ENCODE results near the gene ADORA3. TPM values are rescaled to one million over a fixed set of nuclear protein-coding genes. Genes with fewer than 3 reads are reported as not detected.

Gene ADORA3
- total RNA-seq, 2 donors from 2014 or later = 1.6 to 3.6 TPM

DNA sequence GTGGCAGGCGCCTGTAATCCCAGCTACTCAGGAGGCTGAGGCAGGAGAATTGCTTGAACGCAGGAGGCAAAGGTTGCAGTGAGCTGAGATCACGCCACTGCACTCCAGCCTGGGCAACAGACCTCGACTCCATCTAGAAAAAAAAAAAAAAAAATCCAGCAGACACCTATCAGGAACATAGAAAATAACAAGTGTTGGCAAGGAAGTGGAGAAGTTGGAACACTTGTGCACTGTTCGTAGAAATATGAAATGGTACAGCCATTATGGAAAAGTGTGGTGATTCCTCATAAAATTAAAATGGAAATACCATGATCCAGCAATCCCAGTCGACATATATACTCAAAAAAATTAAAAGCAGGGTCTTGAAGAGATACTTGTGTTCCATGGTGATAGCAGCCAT, 41.7 kb downstream of the ADORA3 start:
- 94 to 98% methylated on average over 6 of the region's 6 CpGs for WGBS, 2 donors
- H3K4me1 ChIP-seq = peaks cover 20% of the 10 kb centered on the region
- DNase-seq (no peak), ATAC-seq (no peak)
- no peaks in the 10 kb centered on the region for H3K27me3 ChIP-seq
- H3K4me3 ChIP-seq = no peak overlapping the region
- no peaks in the 10 kb centered on the region for H3K9me3 ChIP-seq
- TF ChIP-seq, protein P1, sequence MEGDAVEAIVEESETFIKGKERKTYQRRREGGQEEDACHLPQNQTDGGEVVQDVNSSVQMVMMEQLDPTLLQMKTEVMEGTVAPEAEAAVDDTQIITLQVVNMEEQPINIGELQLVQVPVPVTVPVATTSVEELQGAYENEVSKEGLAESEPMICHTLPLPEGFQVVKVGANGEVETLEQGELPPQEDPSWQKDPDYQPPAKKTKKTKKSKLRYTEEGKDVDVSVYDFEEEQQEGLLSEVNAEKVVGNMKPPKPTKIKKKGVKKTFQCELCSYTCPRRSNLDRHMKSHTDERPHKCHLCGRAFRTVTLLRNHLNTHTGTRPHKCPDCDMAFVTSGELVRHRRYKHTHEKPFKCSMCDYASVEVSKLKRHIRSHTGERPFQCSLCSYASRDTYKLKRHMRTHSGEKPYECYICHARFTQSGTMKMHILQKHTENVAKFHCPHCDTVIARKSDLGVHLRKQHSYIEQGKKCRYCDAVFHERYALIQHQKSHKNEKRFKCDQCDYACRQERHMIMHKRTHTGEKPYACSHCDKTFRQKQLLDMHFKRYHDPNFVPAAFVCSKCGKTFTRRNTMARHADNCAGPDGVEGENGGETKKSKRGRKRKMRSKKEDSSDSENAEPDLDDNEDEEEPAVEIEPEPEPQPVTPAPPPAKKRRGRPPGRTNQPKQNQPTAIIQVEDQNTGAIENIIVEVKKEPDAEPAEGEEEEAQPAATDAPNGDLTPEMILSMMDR (IDR thresholded peaks at IDR 0.05) = no peak
- no peak for TF ChIP-seq POLR2A (IDR thresholded peaks at IDR 0.05)
- intact Hi-C loops (cut with DNase I) = no loop called here
- no peak overlapping the region for H3K27ac ChIP-seq
- peaks cover 0 to 31% of the 10 kb centered on the region in 2 donors for H3K36me3 ChIP-seq (replicated peaks in 1 of 2; ENCODE audit: insufficient read depth in 1 of 2, low read depth in 2 of 2)

DNA sequence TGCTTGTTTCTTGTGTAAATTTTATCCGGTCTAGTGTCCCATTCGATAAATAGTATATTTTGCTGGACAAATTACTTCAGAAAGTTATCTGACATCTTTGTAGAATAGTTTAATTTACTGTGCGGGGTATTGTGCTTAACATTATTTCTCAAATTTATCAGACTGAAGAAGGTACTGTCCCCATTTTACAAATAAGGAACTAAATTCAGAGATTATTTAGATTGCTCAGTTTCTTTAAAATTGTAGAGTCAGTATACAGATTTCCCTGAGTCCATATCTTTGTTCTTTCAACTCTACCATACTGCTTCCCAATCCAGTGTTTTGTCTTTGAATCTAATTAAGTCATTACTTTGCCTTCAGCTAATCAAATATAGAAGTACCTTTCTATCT, 47.8 kb downstream of the ADORA3 start:
- Histone ChIP-seq H3K36me3 (replicated peaks in 1 of 2; ENCODE audit: insufficient read depth in 1 of 2, low read depth in 2 of 2) (peaks cover 0 to 30% of the 10 kb centered on the region in 2 donors), H3K4me3 (no peak overlapping the region), H3K27ac (no peak overlapping the region), H3K4me1 (peaks cover 21% of the 10 kb centered on the region), H3K27me3 (no peaks in the 10 kb centered on the region), H3K9me3 (no peaks in the 10 kb centered on the region)
- ATAC-seq = no peak
- WGBS, 2 donors = 92 to 93% methylated on average over 3 of the region's 3 CpGs
- intact Hi-C loops (cut with DNase I) = no loop called here
- TF ChIP-seq, protein P1 (IDR thresholded peaks at IDR 0.05) = no peak
- no peak for TF ChIP-seq POLR2A (IDR thresholded peaks at IDR 0.05)
- DNase-seq = no peak

DNA sequence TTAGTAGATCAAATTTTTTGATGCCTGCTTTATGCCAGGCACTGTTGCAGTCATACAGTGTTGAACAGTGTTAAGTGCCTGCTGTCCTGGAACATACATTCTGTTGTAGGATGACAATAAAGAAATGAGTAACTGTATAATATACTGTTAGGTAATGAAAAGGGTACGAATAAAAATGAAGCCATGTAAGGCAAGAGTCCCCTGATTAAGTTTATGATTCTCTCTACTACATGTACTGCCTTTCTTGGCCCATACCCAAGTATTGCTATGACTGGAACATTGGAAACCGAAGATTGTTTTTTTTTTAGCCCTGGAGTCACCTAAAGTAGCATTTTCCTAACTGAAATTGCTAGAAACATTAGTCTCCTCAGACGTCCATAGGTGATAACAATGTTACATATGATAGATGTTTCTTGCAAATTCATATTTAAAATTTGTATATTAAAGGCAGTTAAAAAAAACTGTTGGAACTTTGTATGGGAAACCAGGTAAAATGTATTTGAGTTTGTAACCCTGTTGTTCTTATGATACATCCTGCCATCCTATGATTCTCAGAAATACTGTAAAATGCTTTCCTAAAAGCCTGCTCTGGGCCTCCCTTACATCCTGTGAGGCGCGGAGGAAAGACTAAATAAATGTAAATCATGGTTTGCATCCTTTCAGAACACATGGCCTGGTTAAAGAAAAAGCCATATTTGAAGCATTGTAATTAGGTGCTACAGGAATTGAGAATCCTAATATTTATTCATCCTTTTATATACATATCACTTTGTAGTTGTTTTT, 48.4 kb downstream of the ADORA3 start:
- H3K4me1 ChIP-seq = peaks cover 27% of the 10 kb centered on the region
- TF ChIP-seq, protein P1 (IDR thresholded peaks at IDR 0.05) = no peak
- TF ChIP-seq POLR2A (IDR thresholded peaks at IDR 0.05) = no peak
- intact Hi-C loops (cut with DNase I) = no loop called here
- no peaks in the 10 kb centered on the region for H3K27me3 ChIP-seq
- DNase-seq (no peak), ATAC-seq (no peak)
- H3K9me3 ChIP-seq = no peaks in the 10 kb centered on the region
- H3K27ac ChIP-seq = no peak overlapping the region
- peaks cover 0 to 30% of the 10 kb centered on the region in 2 donors for H3K36me3 ChIP-seq (replicated peaks in 1 of 2; ENCODE audit: insufficient read depth in 1 of 2, low read depth in 2 of 2)
- 69 to 74% methylated on average over 5 of the region's 5 CpGs for WGBS, 2 donors
- H3K4me3 ChIP-seq = no peak overlapping the region

DNA sequence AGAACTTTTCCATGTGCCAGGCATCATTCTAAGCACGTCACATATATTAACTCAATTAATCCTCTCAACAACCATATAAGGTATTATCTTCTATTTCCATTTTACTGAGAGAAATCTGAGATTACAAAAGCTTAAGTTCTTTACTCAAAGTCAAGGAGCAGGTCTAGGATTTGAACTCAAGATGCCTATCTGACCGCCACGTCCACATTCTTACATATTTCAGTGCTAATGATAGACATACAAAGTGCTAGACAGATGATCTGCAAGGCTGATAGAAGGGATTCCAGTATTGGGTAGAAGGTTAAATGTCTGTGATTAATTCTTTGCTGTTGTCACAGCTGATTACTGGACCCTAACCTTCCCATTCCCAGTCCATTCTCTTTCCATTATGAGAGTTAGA, 49.7 kb downstream of the ADORA3 start:
- H3K27me3 ChIP-seq = no peaks in the 10 kb centered on the region
- intact Hi-C loops (cut with DNase I) = no loop called here
- TF ChIP-seq, protein P1 (IDR thresholded peaks at IDR 0.05) = no peak
- no peak for TF ChIP-seq POLR2A (IDR thresholded peaks at IDR 0.05)
- no peak overlapping the region for H3K27ac ChIP-seq
- 79 to 91% methylated on average over 3 of the region's 3 CpGs for WGBS, 2 donors
- DNase-seq = no peak
- ATAC-seq = no peak
- peaks cover 28% of the 10 kb centered on the region for H3K4me1 ChIP-seq
- peaks cover 0 to 24% of the 10 kb centered on the region in 2 donors for H3K36me3 ChIP-seq (replicated peaks in 1 of 2; ENCODE audit: insufficient read depth in 1 of 2, low read depth in 2 of 2)
- H3K4me3 ChIP-seq = no peak overlapping the region
- no peaks in the 10 kb centered on the region for H3K9me3 ChIP-seq

DNA sequence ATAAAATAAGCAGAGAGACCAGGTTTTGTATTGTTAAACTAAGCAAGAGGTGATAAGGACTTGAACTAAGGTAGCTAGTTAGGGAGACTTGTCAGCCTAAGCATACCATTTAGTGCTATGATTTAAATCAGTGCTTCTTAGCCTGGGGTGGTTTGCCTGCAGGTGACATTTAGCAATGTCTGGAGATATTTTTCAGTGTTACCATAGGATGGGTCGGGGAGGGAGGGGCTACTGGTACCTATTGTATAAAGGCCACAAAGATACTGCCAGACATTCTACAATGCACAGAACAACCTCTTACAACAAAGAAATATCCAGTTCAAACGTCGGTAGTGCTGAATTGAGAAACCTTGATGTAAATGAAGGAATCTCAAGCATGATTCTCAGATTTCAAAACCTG, 50.9 kb downstream of the ADORA3 start:
- peaks cover 37% of the 10 kb centered on the region for H3K4me1 ChIP-seq
- H3K4me3 ChIP-seq = no peak overlapping the region
- H3K27me3 ChIP-seq = no peaks in the 10 kb centered on the region
- WGBS, 2 donors = 74 to 83% methylated on average over 3 of the region's 3 CpGs
- peaks cover 0 to 14% of the 10 kb centered on the region in 2 donors for H3K36me3 ChIP-seq (replicated peaks in 1 of 2; ENCODE audit: insufficient read depth in 1 of 2, low read depth in 2 of 2)
- no peak for ATAC-seq
- H3K9me3 ChIP-seq = no peaks in the 10 kb centered on the region
- TF ChIP-seq, protein P1 (IDR thresholded peaks at IDR 0.05) = no peak
- TF ChIP-seq POLR2A (IDR thresholded peaks at IDR 0.05) = no peak
- intact Hi-C loops (cut with DNase I) = no loop called here
- DNase-seq = no peak
- no peak overlapping the region for H3K27ac ChIP-seq
